K562 (cell line): ENCODE measurements around the gene RASSF7. TPM values are rescaled to one million over a fixed set of nuclear protein-coding genes. Genes with fewer than 3 reads are reported as not detected.

Experiments
- ATAC-seq: fragments of 200-7000 bp; cut with Tn5 transposase; 3 replicates; pipeline ENCODE4 v1.9.1; 2020; ENCODE audit warnings: moderate library complexity
- BruUV-seq: library from RNA; stranded (reverse); fragments of 400-500 nt; replicated peaks from 2 replicates; lab custom pipeline; 2021; lab: Mats Ljungman, UMichigan
- CTCF ChIA-PET: fragments of 300-600 bp; formaldehyde crosslinking; extraction: SDS; loops from one replicate; lab custom pipeline; 2021; ENCODE audit warnings: low intra/inter-chr PET ratio; lab: Yijun Ruan, JAX
- POLR2A ChIA-PET: fragments of 300-600, 350-650 bp; sonication (Branson Sonifier 250); formaldehyde crosslinking; extraction: SDS; loops from one replicate; lab custom pipeline; 2021; ENCODE audit warnings: antibody characterized with exemption, inconsistent platforms; lab: Yijun Ruan, JAX
- DNase-seq, 4 experiments: peaks; one replicate each; pipeline versions ENCODE4 v3.0.0 to v3.0.0-alpha.2; 2011 to 2018; ENCODE audit warnings: low spot score in 3 of 4, mixed read lengths in 3 of 4; ENCODE audit errors: extremely low read depth in 1 of 4
- FAIRE-seq: peaks from 2 replicates; lab custom pipeline; 2011; peaks lifted over from hg19 to GRCh38; lab: Jason Lieb, UNC
- H2AFZ ChIP-seq: 2 replicates; pipeline ENCODE4 v1.6.0; 2011; ENCODE audit warnings: low read depth, low read length, control low read depth, inconsistent platforms
- H3K27ac ChIP-seq: fragments of 200-600 bp; 3 replicates; pipeline ENCODE4 v1.8.0; 2011; ENCODE audit warnings: low read depth, mild to moderate bottlenecking, control low read depth, inconsistent platforms, low read length, moderate library complexity, mixed read lengths; ENCODE audit errors: extremely low read depth
- H3K27me3 ChIP-seq, 2 experiments: fragments of 300-600 bp in 1 of 2; 2 replicates in 1 of 2; 3 replicates in 1 of 2; pipeline versions ENCODE4 v1.6.0 to v1.8.0; 2011; ENCODE audit warnings: inconsistent platforms in 2 of 2, low read length in 2 of 2, mild to moderate bottlenecking in 1 of 2, mixed read lengths in 1 of 2, moderate library complexity in 1 of 2; ENCODE audit not compliant: control insufficient read depth in 2 of 2, insufficient read depth in 2 of 2
- H3K36me3 ChIP-seq: fragments of 300-600 bp; 3 replicates; pipeline ENCODE4 v1.8.0; 2011; ENCODE audit warnings: mild to moderate bottlenecking, low read length, inconsistent platforms; ENCODE audit not compliant: control insufficient read depth, insufficient read depth
- H3K4me1 ChIP-seq, 2 experiments: fragments of 200-600 bp in 1 of 2; replicated peaks in 1 of 2; 2 replicates in 1 of 2; 3 replicates in 1 of 2; pipeline versions ENCODE4 v1.5.1 to v1.8.0; 2011; ENCODE audit warnings: inconsistent platforms in 2 of 2, low read length in 2 of 2, mild to moderate bottlenecking in 1 of 2, mixed read lengths in 1 of 2, moderate library complexity in 1 of 2; ENCODE audit not compliant: control insufficient read depth in 2 of 2, insufficient read depth in 2 of 2
- H3K4me2 ChIP-seq: 2 replicates; pipeline ENCODE4 v1.6.1; 2011; ENCODE audit warnings: low read length, control low read depth, inconsistent platforms, mixed read lengths; ENCODE audit not compliant: insufficient read depth
- H3K4me3 ChIP-seq: fragments of 200-600 bp; sonication (generic), shearing (Covaris generic); 2 replicates; pipeline ENCODE4 v1.5.1; 2016; ENCODE audit warnings: control low read depth, inconsistent platforms
- H3K79me2 ChIP-seq: fragments of 200-600 bp; 3 replicates; pipeline ENCODE4 v1.8.0; 2011; ENCODE audit warnings: low read length, inconsistent platforms; ENCODE audit not compliant: control insufficient read depth, insufficient read depth
- H3K9ac ChIP-seq, 2 experiments: 2 replicates each; pipeline versions ENCODE4 v1.6.0 to v1.6.1; 2011; ENCODE audit warnings: low read depth in 2 of 2, low read length in 2 of 2, control low read depth in 1 of 2, inconsistent platforms in 1 of 2, mild to moderate bottlenecking in 1 of 2, mixed read lengths in 1 of 2; ENCODE audit not compliant: insufficient read depth in 1 of 2
- H3K9me1 ChIP-seq: one replicate; pipeline ENCODE4 v1.6.0; 2011; ENCODE audit warnings: inconsistent platforms, mild to moderate bottlenecking, low read length, moderate library complexity; ENCODE audit not compliant: control insufficient read depth, insufficient read depth
- H3K9me3 ChIP-seq: replicated peaks from 2 replicates; pipeline ENCODE4 v1.5.1; 2011; ENCODE audit warnings: low read depth, low read length, inconsistent platforms; ENCODE audit not compliant: control insufficient read depth, insufficient read depth
- H4K20me1 ChIP-seq: replicated peaks from 2 replicates; pipeline ENCODE4 v1.6.1; 2011; ENCODE audit warnings: low read length, inconsistent platforms, mixed read lengths; ENCODE audit not compliant: control insufficient read depth, insufficient read depth
- BCL6 ChIP-seq: fragments of 250-450 bp; sonication (Bioruptor Pico); IDR thresholded peaks from 2 replicates; pipeline ENCODE4 v1.4.0; 2020
- CTCF ChIP-seq, 3 experiments: IDR thresholded peaks in 2 of 3; conservative IDR thresholded peaks in 1 of 3; 2 replicates each; pipeline ENCODE4 v1.5.1; 2011 to 2012; ENCODE audit warnings: low read length in 3 of 3, mild to moderate bottlenecking in 3 of 3, control low read depth in 2 of 3, improper control_type of control experiment in 1 of 3, inconsistent platforms in 1 of 3, low read depth in 1 of 3, mixed read lengths in 1 of 3, moderate library complexity in 1 of 3; ENCODE audit not compliant: insufficient read depth in 2 of 3
- ELK1 ChIP-seq: sonication (generic); formaldehyde crosslinking; IDR thresholded peaks from 2 replicates; pipeline ENCODE4 v1.8.1; 2022; ENCODE audit warnings: missing genetic modification reagents
- MYNN ChIP-seq, 2 experiments: sonication (generic); formaldehyde crosslinking in 1 of 2; IDR thresholded peaks; 2 replicates each; pipeline versions ENCODE4 v1.5.0 to v1.6.1; 2016 to 2020; ENCODE audit warnings: antibody characterized with exemption in 1 of 2, missing genetic modification reagents in 1 of 2
- POLR2G ChIP-seq: fragments of 200-400 bp; formaldehyde crosslinking; IDR thresholded peaks from 2 replicates; pipeline ENCODE4 v1.6.1; 2017; ENCODE audit warnings: low read depth, mild to moderate bottlenecking, antibody characterized with exemption, low read length, moderate library complexity
- RBFOX2 ChIP-seq: fragments of 200-400 bp; formaldehyde crosslinking; IDR thresholded peaks from 2 replicates; pipeline ENCODE4 v1.6.1; 2017; ENCODE audit warnings: low read depth, mild to moderate bottlenecking, low read length, moderate library complexity
- TAF15 ChIP-seq: fragments of 200-400 bp; formaldehyde crosslinking; IDR thresholded peaks from 2 replicates; pipeline ENCODE4 v1.6.1; 2017; ENCODE audit warnings: mild to moderate bottlenecking, low read depth, low read length, moderate library complexity
- WGBS: fragments of 100-300 bp; shearing (Covaris generic); methylation state at CpG from one replicate; pipeline ENCODE4 v1.1.6; 2016; ENCODE audit warnings: low coverage, mixed read lengths; ENCODE audit not compliant: insufficient coverage; ENCODE audit errors: missing lambda C conversion rate; 5-methylcytosine and 5-hydroxymethylcytosine counted together
- in situ Hi-C: fragments of 300-500 bp; cut with MboI; formaldehyde crosslinking; loops from 4 replicates; pipeline ENCODE4 v1.15.0; 2018; ENCODE audit warnings: inconsistent platforms, mixed read lengths
- intact Hi-C: fragments of 100-400 bp; cut with micrococcal nuclease; formaldehyde crosslinking; loops from 2 replicates; pipeline ENCODE4 v1.14.2; 2022
- polyA plus RNA-seq, 8 experiments: library from polyadenylated mRNA; depleted of rRNA in 4 of 8; stranded (reverse) in 5 of 8; unstranded in 3 of 8; fragments of >200 nt; fragmentation: Nextera tagmentation in 2 of 8; fragmentation: Illumina TruSeq in 1 of 8; extraction: Ambion mirVana in 2 of 8; extraction: Trizol in 1 of 8; gene quantifications; 2 replicates each; pipeline versions ENCODE4 v1.2.1 to v1.2.3, GENCODE V29; 2011 to 2014; ENCODE audit warnings: inconsistent platforms in 1 of 8, missing spikeins in 1 of 8
- total RNA-seq, 7 experiments: library from RNA; depleted of rRNA in 6 of 7; stranded (reverse); fragments of >200 nt in 6 of 7; fragmentation: Illumina TruSeq in 2 of 7; extraction: Trizol in 2 of 7; gene quantifications; 2 replicates each; pipeline versions ENCODE4 v1.2.1 to v1.2.3, GENCODE V29; 2011 to 2021; ENCODE audit warnings: low replicate concordance in 1 of 7

The RASSF7 gene
- total and polyA plus RNA-seq, 9 of the 15 experiments (the other 6 are each of a cell fraction or from before 2014, with no cell fraction given), result 0.41 to 45.2 (median 18.6) TPM

GRCh38 chr11:565921-566509, 5.2 kb downstream of the RASSF7 start:
- 62% methylated on average over 8 of the region's 12 CpGs for WGBS
- ChIA-PET POLR2A (interaction anchor here (0.5 to 1.9 kb wide), 4 partner anchors 9 to 996 kb away, joined by 3 to 6 read pairs (median 5); no protein-coding TSS in a partner anchor), CTCF (no interaction called here)
- in situ Hi-C loops, result no loop called here
- no peaks in the 10 kb centered on the region for H3K9me3 ChIP-seq
- ATAC-seq (no peak), DNase-seq (no peak), FAIRE-seq (no peak)
- no peak overlapping the region; the same call in 2 of the 3 replicates for H3K27ac ChIP-seq
- peak overlapping the region in 1 of 2 experiments; percentile 81; a peak in 2 of 4 replicates for H3K9ac ChIP-seq
- peak overlapping the region; percentile 27; the same call in 1 of the 2 replicates for H3K4me2 ChIP-seq
- H3K4me3 ChIP-seq, result no peak overlapping the region
- H3K4me1 ChIP-seq, result peaks cover 30 to 74% of the 10 kb centered on the region in 2 experiments
- H3K79me2 ChIP-seq, result peaks cover 45% of the 10 kb centered on the region
- peaks cover 33% of the 10 kb centered on the region; the same call in 2 of the 3 replicates for H3K36me3 ChIP-seq
- no peaks in the 10 kb centered on the region for H3K27me3 ChIP-seq
- TF ChIP-seq MYNN (IDR thresholded peaks at IDR 0.05) (peak; percentile 26; the same call in 1 of the 2 replicates), MYNN (CRISPR knock-in tag; IDR thresholded peaks at IDR 0.05) (no peak), CTCF (IDR thresholded peaks at IDR 0.05 in 2 of 3, conservative IDR thresholded peaks at IDR 0.05 in 1 of 3; ENCODE audit: insufficient read depth in 2 of 3, low read depth in 1 of 3, low read length in 3 of 3) (0 out of 6 replicates have a peak, but pooled peaks of 1 of the 3 experiments have one; percentile 24), POLR2G (peak; percentile 47), TAF15 (no peak), RBFOX2 (peak; percentile 23; the same call in 1 of the 2 replicates), BCL6 (CRISPR knock-in tag) (no peak), ELK1 (CRISPR knock-in tag) (no peak)
- BruUV-seq, result no TSS peak
- H2AFZ ChIP-seq, result no peak overlapping the region
- intact Hi-C loops, result loop anchor here (10.0 kb wide), 1 partner anchor 229 kb away; the partner anchor contains the start of genes CEND1 and SLC25A22
- H4K20me1 ChIP-seq, result 0 out of 2 replicates have a peak, but pooled peaks cover 5% of the 10 kb centered on the region
- no peaks in the 10 kb centered on the region for H3K9me1 ChIP-seq
